GM18499 (cell line): ENCODE results near the gene SMARCAL1.

ENCODE experiments used
- ATAC-seq: cut with Tn5 transposase; IDR thresholded peaks from one replicate; pipeline ENCODE4 v1.9.1; 2021; ENCODE audit warnings: moderate number of reproducible peaks; ENCODE audit not compliant: insufficient read depth, unreplicated experiment

SMARCAL1 gene

DNA sequence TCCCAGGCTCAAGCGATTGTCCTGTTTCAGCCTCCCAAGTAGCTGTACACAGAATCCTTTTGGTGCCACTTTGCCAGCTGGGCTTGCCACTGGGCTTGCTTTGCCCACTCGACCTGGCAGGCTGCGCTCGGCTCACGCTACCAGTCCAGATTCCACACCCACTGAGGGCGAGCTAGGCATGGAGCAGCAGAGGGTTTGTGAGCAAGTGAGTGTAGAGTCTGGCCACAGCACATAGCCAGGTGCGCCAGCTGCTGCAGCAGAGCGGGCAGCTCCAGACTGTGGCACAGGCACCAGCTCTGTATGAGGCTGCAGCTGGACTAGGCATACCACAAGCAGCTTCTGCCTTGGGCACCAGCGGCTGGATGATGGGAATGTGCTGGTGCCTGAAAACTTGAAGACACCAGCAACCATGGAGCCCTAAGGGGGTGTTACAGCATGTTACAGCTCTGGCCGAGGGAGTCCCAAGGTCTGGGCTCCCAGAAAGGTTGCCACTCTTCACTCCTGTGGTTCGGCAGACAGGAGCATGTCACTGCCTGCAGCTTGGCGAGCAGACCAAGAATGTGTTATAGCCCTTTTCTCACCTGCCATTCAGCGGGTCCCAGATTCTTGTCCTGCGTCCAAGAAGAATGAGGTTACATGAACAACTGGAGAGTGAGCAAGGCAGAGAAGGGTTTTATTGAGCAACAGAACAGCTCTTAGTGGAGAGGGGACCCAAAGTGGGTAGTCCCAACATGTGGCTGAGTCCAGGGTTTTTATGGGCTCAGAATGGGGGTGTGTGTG, 12.9 kb downstream of the SMARCAL1 start:
- ATAC-seq = no peak

- ATAC-seq = no peak
Measured at GRCh38 chr2:216426166-216426777, 14.0 kb downstream of the SMARCAL1 start.

DNA sequence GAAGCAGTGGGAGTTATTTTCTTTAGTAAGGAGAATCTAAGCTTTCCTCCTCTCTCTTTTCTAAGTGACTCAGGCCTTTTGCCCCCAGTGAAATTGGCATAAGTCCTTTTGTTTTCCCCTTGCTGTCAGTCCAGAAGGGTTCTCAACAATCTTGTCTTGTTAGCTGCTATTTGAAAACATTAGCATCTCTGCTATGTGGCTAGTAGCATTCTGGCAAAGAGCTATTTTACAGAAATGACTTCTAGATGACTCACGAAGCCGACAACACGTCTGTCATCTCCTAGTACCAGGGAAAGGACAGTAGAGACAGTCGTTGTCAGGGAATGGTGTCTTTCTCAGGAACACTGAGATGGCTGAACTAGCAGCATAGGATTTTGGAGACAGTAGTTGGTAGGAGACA, 14.7 kb downstream of the SMARCAL1 start:
- ATAC-seq = no peak

- no peak for ATAC-seq
Measured at GRCh38 chr2:216428618-216429350, 16.5 kb downstream of the SMARCAL1 start.

DNA sequence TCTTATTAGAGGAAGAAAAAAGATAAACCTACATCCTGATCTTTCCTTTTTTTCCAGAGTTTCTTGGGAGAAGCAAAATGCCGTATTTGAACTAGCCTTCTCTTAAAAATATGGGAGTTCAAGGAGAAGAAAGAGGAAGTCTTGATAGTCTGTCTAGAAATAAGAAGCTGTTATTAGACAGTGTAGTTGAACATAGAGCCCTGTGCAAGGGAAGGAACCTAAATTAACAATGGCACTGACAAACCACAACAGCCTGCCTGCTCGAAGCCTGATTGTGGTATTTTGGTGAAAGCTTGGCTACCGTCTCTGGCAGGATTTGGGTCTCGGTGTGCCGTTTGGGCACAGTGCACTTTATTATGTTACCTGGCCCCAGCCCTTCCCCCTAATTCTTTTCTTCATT, 17.1 kb downstream of the SMARCAL1 start:
- no peak for ATAC-seq

DNA sequence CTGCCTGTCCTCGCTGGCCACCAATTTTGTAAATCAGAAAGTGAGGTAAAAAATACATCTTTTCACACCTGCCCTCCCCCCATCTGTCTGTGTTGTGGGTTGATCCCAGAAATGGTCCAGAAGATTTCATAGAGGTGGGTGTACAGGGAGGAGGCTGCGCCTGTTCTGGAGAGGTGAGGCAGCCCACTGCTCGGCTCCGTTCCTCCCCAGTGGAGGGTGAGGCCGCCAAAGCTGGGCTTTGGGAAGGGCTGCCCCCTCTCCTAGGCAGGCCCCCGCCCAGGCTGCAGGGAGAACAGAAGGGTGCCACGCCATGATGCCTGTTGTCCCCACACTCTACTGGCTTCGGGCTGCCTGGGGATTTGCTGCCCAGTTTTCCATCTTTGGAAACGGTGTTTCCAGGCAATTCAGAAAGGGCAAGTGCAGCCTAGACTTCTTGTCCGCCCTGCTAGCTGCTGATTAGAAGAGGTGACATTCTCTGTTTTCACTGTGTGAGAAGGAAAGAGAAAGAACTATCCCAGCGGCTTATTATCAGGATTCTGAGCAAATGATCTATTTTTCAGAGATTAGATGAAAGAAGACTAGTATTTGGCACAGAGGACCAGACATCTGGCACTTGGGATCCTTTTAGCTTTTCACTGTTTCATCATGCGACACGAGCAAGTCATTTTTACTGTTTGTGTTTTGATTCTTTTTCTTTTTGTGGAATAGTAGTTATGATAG, 18.7 kb downstream of the SMARCAL1 start:
- ATAC-seq = no peak

DNA sequence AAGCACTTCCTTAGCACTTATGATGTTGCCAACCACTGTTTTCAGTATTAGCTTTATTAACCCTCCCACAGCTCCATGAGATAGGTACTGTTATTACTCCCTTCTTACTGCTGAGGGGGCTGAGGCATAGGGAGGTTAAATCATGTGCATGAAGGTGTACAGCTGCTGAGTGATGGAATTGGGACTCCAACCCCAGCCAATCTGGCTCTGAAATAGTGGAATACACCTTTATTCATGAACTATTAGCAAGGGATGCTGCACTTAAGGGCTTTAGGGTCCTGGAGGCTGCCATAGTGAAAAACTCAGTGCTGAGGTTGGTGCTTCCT, 19.2 kb downstream of the SMARCAL1 start:
- no peak for ATAC-seq

DNA sequence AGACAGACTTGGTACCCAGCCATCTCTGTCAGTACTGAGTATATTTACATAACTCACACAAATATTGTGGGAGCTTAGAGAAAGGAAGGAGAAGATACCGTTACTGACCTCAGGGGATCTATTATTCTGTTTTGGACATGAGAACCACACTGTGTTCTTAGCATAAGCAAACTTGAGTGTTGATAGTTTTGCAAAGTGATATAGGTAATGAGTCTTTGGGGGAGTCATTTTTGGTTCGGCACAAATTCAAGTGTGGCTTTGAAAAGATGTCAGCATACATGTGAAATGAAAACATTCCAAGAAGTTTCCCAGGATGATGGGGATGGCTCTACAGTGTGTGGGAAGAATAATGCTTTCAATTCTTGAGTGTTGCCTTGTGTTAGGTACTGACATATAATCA, 24.1 kb downstream of the SMARCAL1 start:
- ATAC-seq = no peak

DNA sequence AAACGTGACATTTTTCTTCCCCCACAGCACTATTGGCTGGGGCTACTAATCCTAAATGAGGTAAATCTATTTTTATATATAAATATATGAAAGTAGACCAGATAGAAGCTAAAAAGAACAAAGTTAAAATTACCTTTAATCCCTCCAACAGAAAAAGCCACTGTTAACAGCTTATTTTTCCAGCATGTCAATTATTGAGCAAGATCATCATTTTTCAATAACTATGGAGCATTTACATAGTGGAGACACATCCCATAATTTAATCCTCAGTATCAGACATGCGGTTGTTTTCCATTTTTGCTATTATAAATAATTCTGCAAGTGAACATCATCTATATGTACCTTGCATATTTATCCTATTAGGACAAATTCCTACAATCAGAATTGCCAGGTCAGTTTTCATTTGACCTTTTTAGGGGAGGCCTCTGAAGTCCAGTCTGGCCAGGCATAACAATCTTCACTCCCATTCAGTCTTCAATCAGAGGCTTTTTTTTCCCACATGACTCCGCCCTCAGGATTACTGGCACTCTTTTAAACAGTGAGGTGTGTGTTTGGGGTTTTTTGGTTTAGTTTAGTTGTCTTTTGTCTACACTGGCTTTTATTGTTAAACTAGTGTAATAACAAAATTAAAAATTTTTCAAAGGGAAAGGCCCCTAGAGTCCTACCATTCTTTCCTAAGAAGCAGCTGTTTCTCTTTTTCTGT, 29.2 kb downstream of the SMARCAL1 start:
- no peak for ATAC-seq

DNA sequence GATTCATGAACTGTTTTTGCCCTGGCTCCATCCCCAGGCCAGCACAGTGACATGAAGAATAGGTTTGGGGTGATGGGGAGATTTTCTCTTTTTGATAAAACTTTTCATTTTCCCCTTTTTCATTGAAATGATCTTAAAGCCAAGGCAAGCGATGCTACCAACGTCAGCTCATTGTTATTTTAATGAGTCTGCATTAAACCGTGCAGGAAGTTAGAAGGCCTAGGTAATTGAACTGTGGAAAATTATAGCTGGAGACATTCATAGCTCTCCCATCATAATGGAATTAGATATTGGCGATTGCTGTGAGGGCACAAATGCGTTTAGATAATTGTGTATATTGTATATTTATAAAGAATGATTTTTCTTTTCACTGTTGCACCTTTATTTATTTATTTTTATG, 33.2 kb downstream of the SMARCAL1 start:
- no peak for ATAC-seq

DNA sequence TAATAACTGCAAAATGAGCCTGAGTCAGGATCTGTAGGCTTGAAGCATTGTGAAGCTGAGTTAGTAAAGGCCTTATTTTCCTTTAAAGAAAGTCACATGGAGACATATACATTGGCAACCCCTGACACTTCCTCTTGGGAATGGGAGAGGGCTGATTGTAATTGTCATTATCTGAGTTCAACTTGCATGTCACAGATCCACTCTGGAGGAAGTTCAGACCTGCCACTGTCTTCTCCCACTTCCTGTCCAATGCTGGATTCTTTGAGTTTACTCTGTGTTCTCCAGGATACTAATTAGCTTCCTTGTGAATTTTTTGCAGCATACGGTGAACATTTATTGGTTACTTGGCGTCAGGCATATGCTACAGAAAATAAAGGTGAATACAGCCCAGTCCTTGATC, 34.1 kb downstream of the SMARCAL1 start:
- ATAC-seq = no peak

DNA sequence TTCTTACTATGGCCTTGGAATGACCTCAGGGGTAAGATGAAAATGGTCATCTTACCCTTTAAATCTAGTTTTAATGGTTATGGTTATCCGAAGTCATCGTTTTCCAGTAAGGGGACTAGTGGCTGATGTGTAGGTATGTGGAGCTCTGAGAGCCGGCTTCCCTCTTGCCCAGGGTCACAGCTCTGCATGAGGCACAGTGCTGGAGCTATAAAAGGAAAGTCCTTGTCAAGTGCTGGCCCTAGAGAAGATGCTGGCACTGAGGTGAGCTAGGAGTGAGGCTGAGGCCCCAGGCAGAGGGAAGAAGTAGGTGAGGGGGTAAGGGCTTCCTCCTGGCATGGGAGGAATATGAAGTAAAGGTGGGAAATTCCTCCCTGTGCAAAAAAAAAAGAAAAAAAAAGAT, 35.0 kb downstream of the SMARCAL1 start:
- no peak for ATAC-seq

DNA sequence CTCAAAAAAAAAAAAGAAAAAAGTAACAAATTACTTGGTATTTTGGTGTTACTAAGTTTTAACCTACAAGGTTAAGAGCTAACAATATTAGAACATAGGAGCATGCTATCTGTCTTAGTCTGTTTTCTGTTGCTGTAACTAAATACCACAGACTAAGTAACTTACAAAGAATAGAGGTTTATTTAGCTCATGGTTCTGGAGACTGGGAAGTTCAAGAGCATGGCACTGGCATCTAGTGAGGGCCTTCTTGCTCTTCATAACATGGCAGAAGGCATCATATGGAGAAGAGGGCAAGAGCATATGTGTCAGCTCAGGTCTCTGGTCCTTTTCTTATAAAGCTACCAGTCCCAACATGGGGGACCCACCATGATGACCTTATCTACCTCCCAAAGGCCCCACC, 36.5 kb downstream of the SMARCAL1 start:
- ATAC-seq = no peak

- no peak for ATAC-seq
Measured at GRCh38 chr2:216450346-216450745, 38.1 kb downstream of the SMARCAL1 start.

GRCh38 chr2:216450784-216451183, 38.5 kb downstream of the SMARCAL1 start:
- ATAC-seq = no peak

- no peak for ATAC-seq
Measured at GRCh38 chr2:216453955-216454614, 41.8 kb downstream of the SMARCAL1 start.

DNA sequence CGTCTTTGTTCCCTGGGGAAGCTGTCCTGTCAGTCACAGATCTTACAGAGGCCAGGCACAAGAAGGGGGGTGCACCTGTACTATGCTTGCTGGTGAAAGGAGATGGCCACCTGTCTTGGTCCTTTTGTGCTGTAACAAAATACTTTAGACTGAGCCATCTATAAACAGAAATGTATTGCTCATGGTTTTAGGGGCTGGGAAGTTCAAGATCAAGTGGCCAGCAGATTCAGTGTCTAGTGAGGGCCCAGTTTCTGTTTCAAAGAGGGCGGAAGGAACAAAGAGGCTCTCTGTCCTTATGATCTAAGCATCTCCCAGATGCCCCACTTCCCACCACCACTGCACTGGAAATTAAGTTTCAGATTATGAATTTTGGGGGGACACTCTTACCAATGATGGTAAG, 50.9 kb downstream of the SMARCAL1 start:
- ATAC-seq = no peak

DNA sequence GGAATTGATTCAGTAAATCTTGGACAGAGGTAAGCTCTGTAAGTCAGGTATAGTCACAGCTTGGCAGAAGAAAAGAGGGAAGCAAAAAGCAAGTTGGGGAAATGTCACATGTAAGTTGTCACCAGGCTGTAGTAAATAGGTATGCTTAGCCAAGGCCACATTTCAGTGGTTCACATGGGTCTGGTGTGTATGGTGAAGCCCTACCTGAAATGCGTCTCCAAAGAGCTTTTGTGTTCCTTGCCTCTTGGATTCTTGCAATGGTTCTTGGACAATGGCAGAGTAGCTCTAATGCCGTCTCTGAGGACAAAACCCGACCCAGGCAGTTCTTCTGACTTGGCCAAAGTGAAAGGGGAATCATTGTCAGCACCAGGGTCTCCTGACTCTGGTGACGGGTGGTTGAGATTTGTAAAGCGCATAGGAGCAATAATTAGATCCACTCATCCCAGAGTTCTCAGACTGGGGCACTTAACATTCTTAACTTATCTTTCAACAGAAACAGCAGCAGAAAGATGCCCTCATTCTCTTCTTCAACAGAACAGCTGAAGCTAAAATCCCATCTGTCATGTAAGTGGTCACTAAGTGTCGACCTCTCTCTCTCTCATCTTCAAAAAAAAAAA, 51.9 kb downstream of the SMARCAL1 start:
- ATAC-seq = no peak

DNA sequence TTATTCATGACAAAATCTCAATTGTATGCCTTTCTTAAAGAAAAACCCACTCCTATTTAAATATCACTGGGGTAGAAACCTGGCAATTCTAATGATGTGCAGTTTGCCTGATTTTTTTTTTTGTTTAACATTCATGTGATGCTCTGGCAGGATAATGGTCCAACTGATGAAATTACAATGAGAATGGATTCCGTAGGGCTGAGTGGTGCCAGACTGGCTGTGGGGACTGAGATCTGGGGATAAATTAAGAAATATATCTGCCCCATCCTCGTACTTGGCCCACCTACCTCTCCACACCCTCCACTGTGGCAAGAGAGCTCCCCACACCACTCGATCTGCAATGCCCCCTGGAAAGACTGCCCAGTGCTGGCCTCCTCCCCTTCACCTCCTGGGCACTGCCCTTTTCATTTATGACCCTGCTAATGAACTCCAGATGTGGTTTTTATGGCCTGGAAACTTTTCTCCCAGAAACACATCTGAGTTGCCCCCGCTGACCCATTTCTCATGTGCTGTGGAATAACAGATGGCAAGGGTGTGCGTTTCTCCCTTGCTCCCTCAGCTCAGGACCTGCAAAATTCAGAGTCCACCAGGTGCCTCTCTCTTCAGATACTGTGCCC, 53.4 kb downstream of the SMARCAL1 start:
- ATAC-seq = no peak
